Right lobe of liver (tissue), 4 donors: ENCODE measurements around the gene DIRAS2.

ENCODE experiments used
- CTCF ChIP-seq, 4 donors: fragments of 200-600 bp in 3 of 4; fragments of 450-650 bp in 1 of 4; IDR thresholded peaks; one replicate each; pipeline versions ENCODE4 v1.5.1 to v1.8.0; 2016 to 2022; ENCODE audit warnings: antibody characterized with exemption in 4 of 4, mild to moderate bottlenecking in 2 of 4
- POLR2A ChIP-seq: fragments of 450-650 bp; IDR thresholded peaks from one replicate; pipeline ENCODE4 v1.6.1; 2017; ENCODE audit warnings: antibody characterized with exemption, mild to moderate bottlenecking
- donor health status: DM: no; HTN: no; CAD: no.
- donor health status: DM: no; HTN: no; CAD: no.
- donor health status: DM: no; HTN: yes; CAD: no.

GRCh38 chr9:90631964-90632363, 10.7 kb downstream of the DIRAS2 start:
- TF ChIP-seq POLR2A (no peak), CTCF (IDR thresholded peaks at IDR 0.05) (no peak)
